Stimulated activated naive CD8-positive, alpha-beta T cell treated with anti-CD3 and anti-CD28 coated beads, Interleukin-15, Interleukin-2, amounts not matched to agents 100 U/mL and 50 U/mL, for 24 hours (primary cell): Measurements from ENCODE around the gene FRMD4A.

Experiments used
- ATAC-seq: fragments of 150-1000 bp; cut with Tn5 transposase; one replicate; pipeline ENCODE4 v1.10.0; 2021
- DNase-seq: peaks from one replicate; pipeline ENCODE4 v3.0.0; 2021

FRMD4A gene

GRCh38 chr10:13642293-13642692 is 688.4 kb downstream of the FRMD4A start:
- ATAC-seq (no peak), DNase-seq (no peak)

GRCh38 chr10:13637894-13638293 is 692.8 kb downstream of the FRMD4A start:
- ATAC-seq (no peak), DNase-seq (no peak)

GRCh38 chr10:13637303-13637856 is 693.3 kb downstream of the FRMD4A start:
- no peak for ATAC-seq
- no peak for DNase-seq

- DNase-seq (no peak), ATAC-seq (no peak)
Observed at GRCh38 chr10:13636776-13637175, 693.9 kb downstream of the FRMD4A start.

DNA sequence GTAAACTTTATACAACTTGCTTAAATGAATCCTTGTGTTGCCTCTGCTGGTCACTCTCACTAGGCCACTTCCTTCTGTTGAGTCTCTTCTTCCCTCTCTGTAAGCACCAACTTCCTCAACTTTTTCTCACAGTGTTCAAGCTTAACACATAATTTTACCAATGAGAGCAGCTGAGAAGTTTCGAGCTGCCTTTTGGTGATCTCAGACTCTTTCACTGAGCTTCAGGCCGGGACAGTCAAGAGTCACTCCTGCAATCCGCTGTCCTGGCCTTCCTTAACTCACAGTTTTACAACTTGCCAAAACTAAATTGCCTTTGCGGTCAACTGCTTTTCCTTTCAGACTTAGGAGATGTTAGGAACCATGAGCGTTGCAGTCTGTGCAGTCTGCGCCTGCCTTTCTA is 696.5 kb downstream of the FRMD4A start:
- DNase-seq: no peak
- ATAC-seq: no peak

DNA sequence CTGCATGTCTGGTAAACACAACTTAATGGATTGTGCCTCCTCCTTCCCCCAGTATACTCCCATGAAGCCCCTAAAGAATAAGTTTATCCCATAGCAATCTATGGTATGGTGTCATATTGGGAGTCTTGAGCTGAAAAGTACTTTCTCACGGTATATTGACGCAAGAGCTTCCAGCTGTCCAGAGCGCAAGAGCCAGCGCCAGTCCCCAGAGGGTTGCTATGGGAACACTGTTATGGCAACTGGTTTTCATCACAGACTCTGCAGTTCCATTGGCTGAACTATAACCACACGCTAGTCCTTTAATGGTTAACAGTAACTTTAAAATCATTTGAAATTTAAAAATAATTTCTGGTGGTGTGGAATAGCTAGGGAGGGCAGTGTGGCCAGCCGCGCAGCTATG is 697.0 kb downstream of the FRMD4A start:
- ATAC-seq (no peak), DNase-seq (no peak)

GRCh38 chr10:13632884-13633440 is 697.8 kb downstream of the FRMD4A start:
- ATAC-seq: no peak
- DNase-seq: no peak

- no peak for DNase-seq
- no peak for ATAC-seq
Observed at GRCh38 chr10:13632440-13632839, 698.3 kb downstream of the FRMD4A start.

DNA sequence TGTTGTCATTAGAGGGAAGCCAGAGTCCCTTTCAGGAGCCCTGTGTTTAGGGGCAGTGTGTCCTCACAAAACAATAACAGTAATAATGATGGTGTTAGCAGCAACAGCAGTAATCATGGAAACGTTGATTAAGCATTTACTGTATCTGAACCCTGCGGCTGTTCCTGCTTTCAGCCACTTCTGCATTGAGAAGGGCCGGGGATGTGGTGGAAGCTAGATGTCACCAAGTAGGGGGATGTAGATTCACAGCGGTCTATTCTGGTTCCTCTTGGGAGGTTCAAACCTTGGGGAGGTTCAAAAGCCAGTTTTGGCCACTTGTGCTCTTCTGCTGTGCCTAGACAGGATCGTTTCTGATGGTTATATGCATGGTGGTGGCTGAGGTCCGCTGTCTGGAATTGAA is 699.1 kb downstream of the FRMD4A start:
- ATAC-seq (no peak), DNase-seq (no peak)

GRCh38 chr10:13630231-13630630 is 700.5 kb downstream of the FRMD4A start:
- DNase-seq (no peak), ATAC-seq (no peak)

GRCh38 chr10:13629116-13629515 is 701.6 kb downstream of the FRMD4A start:
- DNase-seq (no peak), ATAC-seq (no peak)

DNA sequence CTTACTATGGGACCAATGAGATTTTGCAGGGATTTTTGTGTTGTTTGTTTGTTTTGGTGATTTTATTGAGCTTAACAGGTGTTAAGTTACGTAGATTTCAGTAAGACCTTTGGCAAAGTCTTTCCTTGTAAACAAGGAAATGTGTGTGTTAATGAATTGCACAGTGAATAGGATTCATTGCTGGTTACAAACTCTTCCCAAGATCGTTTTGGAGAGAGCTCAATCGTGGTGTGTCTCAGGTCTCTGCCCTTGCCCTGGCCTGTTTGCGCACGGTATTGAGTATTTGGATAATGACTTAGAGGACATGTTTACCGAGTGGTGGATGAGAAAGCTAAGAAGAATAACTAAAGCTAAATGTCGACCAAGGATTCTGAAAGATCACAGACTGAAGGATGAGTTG is 702.1 kb downstream of the FRMD4A start:
- DNase-seq: no peak
- no peak for ATAC-seq

- no peak for ATAC-seq
- DNase-seq: no peak
Observed at GRCh38 chr10:13627459-13628310, 703.0 kb downstream of the FRMD4A start.

DNA sequence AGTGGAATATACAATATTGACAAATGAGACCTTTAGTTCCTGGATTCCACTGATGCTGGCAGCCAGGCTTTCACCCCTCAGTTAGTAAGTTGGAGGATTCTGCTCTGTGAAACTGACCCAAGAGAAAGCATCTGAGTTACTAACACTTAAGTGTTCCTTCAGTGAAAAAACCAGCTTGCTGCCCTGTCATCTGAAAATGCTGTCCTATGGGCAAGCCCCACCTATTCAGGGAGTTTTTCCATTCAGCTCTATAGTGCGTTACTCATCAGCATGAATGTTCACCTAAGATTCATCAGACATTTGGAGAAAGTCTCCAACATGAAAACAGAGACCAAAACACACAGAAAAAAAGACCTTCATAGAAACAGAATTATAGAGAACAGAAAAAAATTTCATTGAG is 706.1 kb downstream of the FRMD4A start:
- no peak for DNase-seq
- ATAC-seq: no peak

DNA sequence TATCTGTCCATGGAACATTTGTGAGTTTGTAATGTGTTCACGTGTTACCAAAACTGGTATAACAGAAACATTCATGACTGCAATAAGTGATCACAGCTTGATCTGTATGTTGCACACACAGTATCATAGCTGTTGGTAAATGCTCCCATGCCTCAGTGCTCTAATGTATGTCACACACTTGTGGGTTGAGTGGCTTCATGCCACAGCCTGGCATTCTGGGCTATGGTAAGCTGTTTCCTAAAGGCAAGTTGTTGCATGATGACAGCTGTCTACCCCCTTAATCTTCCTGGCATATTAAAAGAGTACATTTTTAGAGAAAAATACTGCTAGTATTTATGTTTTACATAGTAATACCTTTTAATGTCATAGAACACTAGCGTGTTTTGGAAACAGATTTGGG is 708.8 kb downstream of the FRMD4A start:
- ATAC-seq (no peak), DNase-seq (no peak)

- no peak for DNase-seq
- no peak for ATAC-seq
Observed at GRCh38 chr10:13617116-13617515, 713.6 kb downstream of the FRMD4A start.

DNA sequence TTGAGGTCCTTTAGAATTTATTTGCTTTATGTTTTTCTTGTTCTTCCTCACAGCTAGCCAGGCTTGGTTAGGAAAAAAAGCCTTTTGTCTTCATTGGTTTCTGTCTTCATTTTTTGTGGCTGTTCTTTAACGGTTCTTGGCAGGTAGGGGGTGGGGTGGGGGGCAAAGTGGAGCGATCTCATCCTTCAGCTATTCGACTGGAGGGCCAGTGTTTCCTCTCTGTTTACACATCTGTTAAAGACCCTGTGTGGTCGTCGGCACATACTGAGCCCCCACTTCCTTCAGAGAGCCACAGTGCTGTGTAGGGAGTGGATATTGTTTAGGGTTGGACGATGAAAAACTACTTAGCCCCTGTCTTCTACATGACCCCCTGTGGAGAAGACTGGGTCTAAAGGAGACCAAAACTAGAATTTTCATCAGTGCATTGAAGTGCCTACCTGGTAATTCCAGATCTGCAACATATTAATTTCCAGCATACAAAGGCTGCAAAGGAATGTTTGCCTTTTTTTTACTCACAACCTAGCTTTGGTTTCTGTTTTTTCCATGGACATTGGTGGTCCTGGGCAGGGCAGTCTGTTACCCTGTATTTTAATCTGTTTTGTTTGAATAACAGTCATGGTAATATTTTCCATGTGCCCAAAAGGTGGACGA is 714.9 kb downstream of the FRMD4A start:
- no peak for DNase-seq
- no peak for ATAC-seq

DNA sequence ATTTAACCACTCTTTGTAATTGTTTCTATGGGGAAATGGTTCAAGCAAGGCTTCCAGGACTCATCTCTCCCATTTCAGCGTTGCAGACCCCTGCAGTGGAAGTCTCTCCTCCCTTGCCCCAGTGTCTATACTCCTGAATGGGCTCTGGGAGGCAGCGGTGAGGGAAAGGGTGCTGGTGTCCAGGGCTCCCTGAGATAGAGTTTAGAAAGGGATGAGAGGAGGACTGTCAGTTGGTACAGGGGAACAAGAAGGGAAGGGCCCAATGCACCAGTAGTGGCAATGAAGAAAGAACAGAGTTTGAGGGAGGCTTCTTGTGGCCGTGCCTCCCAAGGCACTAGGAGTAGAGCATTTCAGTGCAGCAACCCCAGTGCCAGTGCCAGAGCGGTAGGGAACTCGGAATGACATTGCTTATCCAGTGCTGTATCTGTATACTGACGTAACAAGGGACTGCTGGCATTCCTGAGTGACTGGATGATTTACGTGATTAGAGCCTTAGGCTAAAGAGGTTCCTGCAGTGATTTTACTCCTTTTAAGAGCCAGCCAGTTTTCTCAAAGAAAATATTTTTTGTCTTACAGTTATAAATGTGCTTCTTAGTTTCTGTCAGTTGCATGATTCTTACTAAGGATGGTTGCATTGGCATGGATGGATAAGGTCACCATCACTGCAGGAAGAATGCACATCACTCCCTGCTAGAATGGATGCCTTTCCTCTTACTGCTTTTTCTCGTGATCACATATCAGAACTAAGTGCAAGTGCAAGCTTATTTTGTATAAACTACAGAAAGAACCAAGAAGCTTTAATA is 716.0 kb downstream of the FRMD4A start:
- DNase-seq: no peak
- no peak for ATAC-seq

DNA sequence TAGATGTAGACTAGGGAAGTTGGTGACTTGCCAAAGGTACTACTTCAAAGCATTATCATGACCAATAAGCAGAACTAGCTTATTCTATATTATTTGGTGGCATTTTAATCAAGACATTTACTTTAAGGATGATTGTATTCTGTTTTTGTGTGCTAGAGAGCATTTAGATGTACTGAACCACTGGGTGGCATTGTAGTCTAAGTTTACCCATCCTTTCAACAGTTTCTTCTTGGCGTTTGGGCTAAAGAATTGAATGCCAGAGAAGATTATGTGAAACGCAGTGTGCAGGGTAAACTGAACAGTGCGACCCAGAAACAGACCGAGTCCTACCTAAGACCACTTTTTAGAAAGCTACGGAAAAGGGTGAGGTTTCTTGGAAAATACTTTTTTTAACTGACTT is 717.2 kb downstream of the FRMD4A start:
- ATAC-seq: no peak
- DNase-seq: no peak

DNA sequence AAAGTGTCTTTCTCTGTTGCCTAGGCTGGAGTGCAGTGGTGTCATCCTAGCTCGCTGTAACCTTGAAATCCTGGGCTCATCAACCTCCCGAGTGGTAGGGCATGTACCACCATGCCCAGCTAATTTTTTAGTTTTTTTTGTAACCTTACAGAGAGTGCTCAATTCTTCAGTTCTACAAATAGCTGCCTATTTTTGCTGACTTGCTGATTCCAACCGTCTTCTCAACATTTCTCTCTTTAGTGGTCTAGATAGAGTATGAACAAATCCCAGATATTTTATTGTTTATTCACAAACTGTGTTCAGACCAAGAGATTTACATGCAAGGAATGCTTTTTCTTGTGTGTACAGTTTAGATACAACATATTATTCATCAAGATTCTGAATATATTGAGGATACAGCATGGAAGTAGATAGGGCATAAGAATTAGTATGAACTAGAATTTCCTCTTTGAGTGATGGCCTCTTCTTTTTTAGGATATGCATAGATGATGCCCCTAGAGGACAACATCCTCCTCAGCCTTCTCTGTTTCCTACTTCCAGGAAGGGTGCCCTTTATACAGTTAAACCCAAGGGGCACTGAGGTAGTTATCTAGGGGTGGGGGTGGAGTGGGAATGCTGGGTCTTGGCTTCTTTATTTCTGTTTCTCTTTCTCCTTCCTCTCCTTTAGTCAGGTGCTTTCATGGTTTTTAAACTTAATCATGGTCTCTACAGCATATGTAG is 717.9 kb downstream of the FRMD4A start:
- ATAC-seq: no peak
- DNase-seq: no peak

GRCh38 chr10:13608246-13608853 is 722.4 kb downstream of the FRMD4A start:
- no peak for DNase-seq

More at GRCh38 chr10:13608246-13608853, 722.4 kb downstream of the FRMD4A start:
- ATAC-seq: no peak
